ENCODE measurements around the gene WDR3. TPM values are rescaled to one million over a fixed set of nuclear protein-coding genes. Genes with fewer than 3 reads are reported as not detected.

The WDR3 gene
- total and polyA plus RNA-seq, 2 experiments from 2014 or later, result 26.2 to 38.7 TPM

GRCh38 chr1:117930484-117930883 is 945 bp downstream of the WDR3 start:
- Mint-ChIP-seq H3K27ac (peak overlapping the region; percentile 50; the same call in 1 of the 2 replicates), H3K27me3 (ENCODE audit: insufficient read depth, low read depth, poor library complexity) (peaks cover 10% of the 10 kb centered on the region), H3K36me3 (ENCODE audit: low read depth) (peaks cover 12% of the 10 kb centered on the region; the same call in 2 of the 3 replicates), H3K4me3 (peak overlapping the region; percentile 96), H3K9me3 (no peaks in the 10 kb centered on the region), H3K4me1 (peaks cover 38% of the 10 kb centered on the region)
- no peak for ATAC-seq
- Histone ChIP-seq H3F3A (replicated peaks; ENCODE audit: low read depth) (no peaks in the 10 kb centered on the region), H3K9me2 (ENCODE audit: insufficient read depth) (no peaks in the 10 kb centered on the region), H3K4me2 (peak overlapping the region; percentile 88), H3K27ac (ENCODE audit: low read depth) (no peak overlapping the region), H2AFZ (0 out of 2 replicates have a peak overlapping the region, but pooled peaks have one; percentile 76), H3K36me3 (ENCODE audit: insufficient read depth) (peaks cover 7% of the 10 kb centered on the region; the same call in 1 of the 2 replicates), H4K20me1 (replicated peaks; ENCODE audit: insufficient read depth) (peaks cover 21% of the 10 kb centered on the region), H3K27me3 (ENCODE audit: insufficient read depth) (no peaks in the 10 kb centered on the region), H3K79me2 (replicated peaks; ENCODE audit: insufficient read depth) (peaks cover 88% of the 10 kb centered on the region), H3K4me1 (ENCODE audit: insufficient read depth) (peaks cover 28% of the 10 kb centered on the region), H3K4me3 (peak overlapping the region; percentile 78)
- peak; percentile 5 for DNase-seq (ENCODE audit: low spot score)
- TF ChIP-seq ZNF114 (CRISPR knock-in tag; IDR thresholded peaks at IDR 0.05) (no peak), POLR2AphosphoS5 (IDR thresholded peaks at IDR 0.05; ENCODE audit: low read depth) (no peak)

DNA sequence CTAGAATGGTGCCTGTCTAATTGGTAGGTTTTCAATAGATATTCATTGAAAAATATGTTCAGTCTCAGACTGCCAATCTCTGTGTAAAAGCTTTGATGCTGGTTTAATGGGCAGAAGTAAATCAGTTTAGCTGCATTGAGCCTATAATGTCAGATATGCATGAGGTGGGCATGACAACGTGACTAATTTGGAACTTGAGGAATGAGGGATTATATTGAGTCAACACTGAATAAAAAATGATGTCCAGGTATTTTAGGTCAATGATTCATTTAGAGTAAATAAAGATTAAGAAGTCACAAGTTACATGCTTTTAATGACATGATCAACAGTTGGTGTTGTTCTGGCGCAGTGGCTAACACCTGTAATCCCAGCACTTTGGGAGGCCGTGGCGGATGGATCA is 3.0 kb downstream of the WDR3 start:
- H3K27ac ChIP-seq (ENCODE audit: low read depth), result no peak overlapping the region
- Mint-ChIP-seq H3K27me3 (ENCODE audit: insufficient read depth, low read depth, poor library complexity) (peaks cover 10% of the 10 kb centered on the region), H3K9me3 (no peaks in the 10 kb centered on the region), H3K4me3 (no peak overlapping the region), H3K4me1 (peaks cover 20% of the 10 kb centered on the region), H3K36me3 (ENCODE audit: low read depth) (peaks cover 20% of the 10 kb centered on the region), H3K27ac (no peak overlapping the region)
- no peaks in the 10 kb centered on the region for H3K27me3 ChIP-seq (ENCODE audit: insufficient read depth)
- H4K20me1 ChIP-seq (replicated peaks; ENCODE audit: insufficient read depth), result peaks cover 19% of the 10 kb centered on the region
- no peaks in the 10 kb centered on the region for H3F3A ChIP-seq (replicated peaks; ENCODE audit: low read depth)
- TF ChIP-seq ETS1 (IDR thresholded peaks at IDR 0.05), result no peak
- no peak for TF ChIP-seq ZNF114 (CRISPR knock-in tag; IDR thresholded peaks at IDR 0.05)
- no peak for TF ChIP-seq NANOG (IDR thresholded peaks at IDR 0.05; ENCODE audit: borderline replicate concordance)
- TF ChIP-seq POLR2AphosphoS5 (IDR thresholded peaks at IDR 0.05; ENCODE audit: low read depth), result no peak
- TF ChIP-seq CTCF (conservative IDR thresholded peaks at IDR 0.05; ENCODE audit: low read depth in 2 of 2), result no peak
- TF ChIP-seq STAT1 (IDR thresholded peaks at IDR 0.05; ENCODE audit: unreplicated experiment), result no peak
- TF ChIP-seq CREB1 (CRISPR knock-in tag; IDR thresholded peaks at IDR 0.05; ENCODE audit: low read depth), result no peak
- TF ChIP-seq ZNF331 (CRISPR knock-in tag; IDR thresholded peaks at IDR 0.05; ENCODE audit: low read depth), result no peak
- no peak overlapping the region for H3K4me2 ChIP-seq
- peaks cover 15% of the 10 kb centered on the region for H3K4me1 ChIP-seq (ENCODE audit: insufficient read depth)
- peaks cover 67% of the 10 kb centered on the region for H3K79me2 ChIP-seq (replicated peaks; ENCODE audit: insufficient read depth)
- no peak overlapping the region for H2AFZ ChIP-seq
- peaks cover 23% of the 10 kb centered on the region for H3K36me3 ChIP-seq (ENCODE audit: insufficient read depth)
- no peaks in the 10 kb centered on the region for H3K9me2 ChIP-seq (ENCODE audit: insufficient read depth)
- ATAC-seq (no peak), DNase-seq (ENCODE audit: low spot score) (no peak)
- no peak overlapping the region for H3K4me3 ChIP-seq

All from GM23338 (cell line).